HG02623 (cell line): ENCODE measurements around the gene SYNJ2.

Source experiments
- ATAC-seq: cut with Tn5 transposase; IDR thresholded peaks from one replicate; pipeline ENCODE4 v1.9.1; 2021; ENCODE audit warnings: moderate library complexity; ENCODE audit not compliant: unreplicated experiment

The SYNJ2 gene

GRCh38 chr6:158026901-158027589 lies 45.4 kb downstream of the SYNJ2 start:
- ATAC-seq: no peak

GRCh38 chr6:158027590-158028285 lies 46.1 kb downstream of the SYNJ2 start:
- ATAC-seq: no peak

- ATAC-seq: no peak
Observed at GRCh38 chr6:158028421-158028820, 46.8 kb downstream of the SYNJ2 start.

- ATAC-seq: no peak
Observed at GRCh38 chr6:158028876-158029275, 47.2 kb downstream of the SYNJ2 start.

- no peak for ATAC-seq
Observed at GRCh38 chr6:158029668-158030230, 48.1 kb downstream of the SYNJ2 start.

GRCh38 chr6:158030380-158031300 lies 49.0 kb downstream of the SYNJ2 start:
- ATAC-seq: no peak

- ATAC-seq: no peak
Observed at GRCh38 chr6:158031381-158032353, 50.0 kb downstream of the SYNJ2 start.

GRCh38 chr6:158032354-158032733 lies 50.7 kb downstream of the SYNJ2 start:
- ATAC-seq: no peak

- no peak for ATAC-seq
Observed at GRCh38 chr6:158033077-158033750, 51.6 kb downstream of the SYNJ2 start.

GRCh38 chr6:158033751-158034702 lies 52.4 kb downstream of the SYNJ2 start:
- no peak for ATAC-seq

GRCh38 chr6:158036261-158036660 lies 54.6 kb downstream of the SYNJ2 start:
- ATAC-seq: no peak

GRCh38 chr6:158037021-158037420 lies 55.4 kb downstream of the SYNJ2 start:
- ATAC-seq: no peak

GRCh38 chr6:158037771-158038170 lies 56.1 kb downstream of the SYNJ2 start:
- ATAC-seq: no peak

GRCh38 chr6:158038291-158039177 lies 56.9 kb downstream of the SYNJ2 start:
- no peak for ATAC-seq

GRCh38 chr6:158039178-158039557 lies 57.5 kb downstream of the SYNJ2 start:
- ATAC-seq: no peak

GRCh38 chr6:158039571-158040050 lies 57.9 kb downstream of the SYNJ2 start:
- ATAC-seq: no peak

- no peak for ATAC-seq
Observed at GRCh38 chr6:158040051-158040803, 58.6 kb downstream of the SYNJ2 start.
